Parathyroid adenoma (tissue), 2 donors: ENCODE measurements around the gene SRD5A3.

Experiments used
- H2AFZ ChIP-seq: fragments of 300-600 bp; sonication (generic); one replicate; pipeline ENCODE4 v1.7.0; 2017; ENCODE audit warnings: antibody characterized with exemption, mild to moderate bottlenecking
- H3K27ac ChIP-seq: fragments of 300-600 bp; sonication (generic); one replicate; pipeline ENCODE4 v1.7.0; 2017
- H3K27me3 ChIP-seq: fragments of 300-600 bp; sonication (generic); one replicate; pipeline ENCODE4 v1.7.0; 2017; ENCODE audit warnings: low read length; ENCODE audit not compliant: control insufficient read depth, insufficient read depth
- H3K36me3 ChIP-seq: fragments of 300-600 bp; sonication (generic); one replicate; pipeline ENCODE4 v1.7.0; 2017; ENCODE audit warnings: low read length; ENCODE audit not compliant: control insufficient read depth, insufficient read depth
- H3K4me1 ChIP-seq: fragments of 300-600 bp; sonication (generic); one replicate; pipeline ENCODE4 v1.7.0; 2017; ENCODE audit warnings: control low read depth
- H3K4me2 ChIP-seq: fragments of 300-600 bp; sonication (generic); one replicate; pipeline ENCODE4 v1.7.0; 2017; ENCODE audit warnings: low read length
- H3K4me3 ChIP-seq: fragments of 300-600 bp; sonication (generic); one replicate; pipeline ENCODE4 v1.7.0; 2017; ENCODE audit warnings: low read depth, low read length
- H3K79me2 ChIP-seq: fragments of 300-600 bp; sonication (generic); one replicate; pipeline ENCODE4 v1.7.0; 2017; ENCODE audit warnings: control low read depth
- H3K9ac ChIP-seq: fragments of 300-600 bp; sonication (generic); one replicate; pipeline ENCODE4 v1.7.0; 2017; ENCODE audit warnings: mild to moderate bottlenecking
- H3K9me3 ChIP-seq: fragments of 300-600 bp; sonication (generic); one replicate; pipeline ENCODE4 v1.7.0; 2017; ENCODE audit warnings: low read length; ENCODE audit not compliant: control insufficient read depth
- CTCF ChIP-seq: fragments of 300-600 bp; sonication (generic); IDR thresholded peaks from one replicate; pipeline ENCODE4 v1.7.0; 2017; ENCODE audit warnings: antibody characterized with exemption, mild to moderate bottlenecking
- donor health status: primary hyperparathyroidism.

SRD5A3 gene

GRCh38 chr4:55395529-55396307 is 49.7 kb downstream of the SRD5A3 start, which contains the start of gene TMEM165:
TMEM165 (plus strand) TSS chr4:55395957; CDS start chr4:55396190, 233 bp downstream.
- H3K27ac ChIP-seq = peak within 1 kb of the TSS; percentile 88
- H3K4me1 ChIP-seq = peaks cover 3% of the 10 kb centered on the region
- H3K9ac ChIP-seq = peak within 1 kb of the TSS; percentile 93
- H3K79me2 ChIP-seq = peaks cover 11% of the 10 kb centered on the region
- peak within 1 kb of the TSS; percentile 95 for H3K4me2 ChIP-seq
- H3K36me3 ChIP-seq = no peaks in the 10 kb centered on the region
- H3K4me3 ChIP-seq = peak within 1 kb of the TSS; percentile 77
- no peaks in the 10 kb centered on the region for H3K27me3 ChIP-seq
- H2AFZ ChIP-seq = peak within 1 kb of the TSS; percentile 89
- no peak for TF ChIP-seq CTCF
- no peaks in the 10 kb centered on the region for H3K9me3 ChIP-seq

- Histone ChIP-seq H3K9ac (peak overlapping the region; percentile 93), H3K27ac (peak overlapping the region; percentile 88), H3K4me2 (peak overlapping the region; percentile 95), H3K4me1 (peaks cover 3% of the 10 kb centered on the region), H3K27me3 (no peaks in the 10 kb centered on the region), H3K79me2 (peaks cover 13% of the 10 kb centered on the region), H3K9me3 (no peaks in the 10 kb centered on the region), H3K36me3 (no peaks in the 10 kb centered on the region), H3K4me3 (peak overlapping the region; percentile 77), H2AFZ (peak overlapping the region; percentile 89)
- TF ChIP-seq CTCF = no peak
Observed at GRCh38 chr4:55396308-55397125, 50.5 kb downstream of the SRD5A3 start.

GRCh38 chr4:55397126-55397436 is 51.0 kb downstream of the SRD5A3 start:
- Histone ChIP-seq H3K27ac (peak overlapping the region; percentile 88), H3K4me1 (peaks cover 3% of the 10 kb centered on the region), H2AFZ (no peak overlapping the region), H3K4me3 (peak overlapping the region; percentile 77), H3K9me3 (no peaks in the 10 kb centered on the region), H3K79me2 (peaks cover 13% of the 10 kb centered on the region), H3K36me3 (no peaks in the 10 kb centered on the region), H3K9ac (no peak overlapping the region), H3K27me3 (no peaks in the 10 kb centered on the region), H3K4me2 (peak overlapping the region; percentile 95)
- TF ChIP-seq CTCF = no peak

- Histone ChIP-seq H3K79me2 (peaks cover 13% of the 10 kb centered on the region), H2AFZ (no peak overlapping the region), H3K4me1 (peaks cover 3% of the 10 kb centered on the region), H3K9ac (no peak overlapping the region), H3K4me2 (peak overlapping the region; percentile 33), H3K9me3 (no peaks in the 10 kb centered on the region), H3K27ac (peak overlapping the region; percentile 88), H3K36me3 (no peaks in the 10 kb centered on the region), H3K4me3 (peak overlapping the region; percentile 22), H3K27me3 (no peaks in the 10 kb centered on the region)
- no peak for TF ChIP-seq CTCF
Observed at GRCh38 chr4:55397520-55398321, 51.7 kb downstream of the SRD5A3 start.
